DOHH2 (cell line): Measurements from ENCODE around the gene TBRG1.

Source experiments
- EZH2phosphoT487 ChIP-seq: fragments of 200-600 bp; sonication (generic); IDR thresholded peaks from 2 replicates; pipeline ENCODE4 v1.6.1; 2017; ENCODE audit warnings: borderline replicate concordance, mild to moderate bottlenecking, antibody characterized with exemption, low read length, moderate library complexity, mixed read lengths
- TF ChIP-seq, protein P1 (sequence below): fragments of 200-600 bp; sonication (generic); IDR thresholded peaks from one replicate; pipeline ENCODE4 v1.5.1; 2014; ENCODE audit warnings: antibody characterized with exemption, mild to moderate bottlenecking, low read depth, low read length; ENCODE audit not compliant: poor library complexity, severe bottlenecking

- TF ChIP-seq, protein P1, sequence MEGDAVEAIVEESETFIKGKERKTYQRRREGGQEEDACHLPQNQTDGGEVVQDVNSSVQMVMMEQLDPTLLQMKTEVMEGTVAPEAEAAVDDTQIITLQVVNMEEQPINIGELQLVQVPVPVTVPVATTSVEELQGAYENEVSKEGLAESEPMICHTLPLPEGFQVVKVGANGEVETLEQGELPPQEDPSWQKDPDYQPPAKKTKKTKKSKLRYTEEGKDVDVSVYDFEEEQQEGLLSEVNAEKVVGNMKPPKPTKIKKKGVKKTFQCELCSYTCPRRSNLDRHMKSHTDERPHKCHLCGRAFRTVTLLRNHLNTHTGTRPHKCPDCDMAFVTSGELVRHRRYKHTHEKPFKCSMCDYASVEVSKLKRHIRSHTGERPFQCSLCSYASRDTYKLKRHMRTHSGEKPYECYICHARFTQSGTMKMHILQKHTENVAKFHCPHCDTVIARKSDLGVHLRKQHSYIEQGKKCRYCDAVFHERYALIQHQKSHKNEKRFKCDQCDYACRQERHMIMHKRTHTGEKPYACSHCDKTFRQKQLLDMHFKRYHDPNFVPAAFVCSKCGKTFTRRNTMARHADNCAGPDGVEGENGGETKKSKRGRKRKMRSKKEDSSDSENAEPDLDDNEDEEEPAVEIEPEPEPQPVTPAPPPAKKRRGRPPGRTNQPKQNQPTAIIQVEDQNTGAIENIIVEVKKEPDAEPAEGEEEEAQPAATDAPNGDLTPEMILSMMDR, result no peak
- no peak for TF ChIP-seq EZH2phosphoT487
Measured at GRCh38 chr11:124638500-124638899, 15.8 kb downstream of the TBRG1 start.
